K562 (cell line): ENCODE data around the gene LRRC43. TPM values are rescaled to one million over a fixed set of nuclear protein-coding genes. Genes with fewer than 3 reads are reported as not detected.

ENCODE experiments used
- ATF3 ChIP-seq, 2 experiments: fragments of 450-650 bp in 1 of 2; sonication (generic) in 1 of 2; formaldehyde crosslinking in 1 of 2; IDR thresholded peaks in 1 of 2; conservative IDR thresholded peaks in 1 of 2; 2 replicates each; pipeline versions ENCODE4 v1.6.1 to v1.8.1; 2016 to 2023; ENCODE audit warnings: mild to moderate bottlenecking in 2 of 2, moderate library complexity in 2 of 2, inconsistent platforms in 1 of 2, missing genetic modification reagents in 1 of 2
- ATF4 ChIP-seq: fragments of 450-650 bp; formaldehyde crosslinking; IDR thresholded peaks from 2 replicates; pipeline ENCODE4 v1.4.0; 2022; ENCODE audit warnings: mild to moderate bottlenecking, moderate library complexity
- FOSL1 ChIP-seq: fragments of 200-800 bp; sonication (Bioruptor generic); conservative IDR thresholded peaks from 2 replicates; pipeline ENCODE4 v1.6.1; 2016; ENCODE audit warnings: missing genetic modification characterization, missing compliant biosample characterization
- FOXA3 ChIP-seq, 2 experiments: fragments of 450-650 bp in 1 of 2; sonication (generic) in 1 of 2; formaldehyde crosslinking; IDR thresholded peaks in 1 of 2; conservative IDR thresholded peaks in 1 of 2; 2 replicates each; pipeline versions ENCODE4 v1.4.0 to v1.8.0; 2020 to 2022; ENCODE audit warnings: mild to moderate bottlenecking in 2 of 2, missing genetic modification reagents in 1 of 2
- FOXK2 ChIP-seq, 2 experiments: fragments of 450-650 bp; IDR thresholded peaks in 1 of 2; conservative IDR thresholded peaks in 1 of 2; 2 replicates each; pipeline ENCODE4 v1.6.1; 2016; ENCODE audit warnings: low read depth in 2 of 2, mild to moderate bottlenecking in 1 of 2
- FOXM1 ChIP-seq, 2 experiments: fragments of 450-650 bp in 1 of 2; sonication (generic) in 1 of 2; formaldehyde crosslinking in 1 of 2; IDR thresholded peaks; 2 replicates each; pipeline versions ENCODE4 v1.6.1 to v1.9.0; 2017 to 2022; ENCODE audit warnings: low read depth in 2 of 2, mild to moderate bottlenecking in 2 of 2, missing genetic modification reagents in 1 of 2, moderate library complexity in 1 of 2
- KLF1 ChIP-seq: fragments of 450-650 bp; IDR thresholded peaks from 2 replicates; pipeline ENCODE4 v1.6.1; 2016; ENCODE audit warnings: missing genetic modification characterization, missing compliant biosample characterization
- MEF2D ChIP-seq: conservative IDR thresholded peaks from 2 replicates; pipeline ENCODE4 v1.6.1; 2016; ENCODE audit warnings: low read depth, missing genetic modification characterization, missing compliant biosample characterization
- NR2C1 ChIP-seq, 2 experiments: fragments of 450-650 bp; IDR thresholded peaks; 2 replicates each; pipeline ENCODE4 v1.6.1; 2017; ENCODE audit warnings: mild to moderate bottlenecking in 2 of 2, antibody characterized with exemption in 1 of 2, inconsistent platforms in 1 of 2, missing compliant biosample characterization in 1 of 2, missing genetic modification characterization in 1 of 2
- PHB2 ChIP-seq: fragments of 450-650 bp; IDR thresholded peaks from 2 replicates; pipeline ENCODE4 v1.6.1; 2017; ENCODE audit warnings: low read depth
- RB1 ChIP-seq: fragments of 450-650 bp; IDR thresholded peaks from 2 replicates; pipeline ENCODE4 v1.6.1; 2017; ENCODE audit warnings: low read depth, mild to moderate bottlenecking
- RBBP5 ChIP-seq: fragments of 200-600 bp; sonication (generic); IDR thresholded peaks from 2 replicates; pipeline ENCODE4 v1.6.1; 2012; ENCODE audit warnings: borderline replicate concordance, mild to moderate bottlenecking, low read length, control low read depth, inconsistent platforms; ENCODE audit not compliant: insufficient read depth, poor library complexity, severe bottlenecking
- RBM14 ChIP-seq: fragments of 200-400 bp; formaldehyde crosslinking; IDR thresholded peaks from 2 replicates; pipeline ENCODE4 v1.6.1; 2018; ENCODE audit warnings: low read depth, mild to moderate bottlenecking, low read length, moderate library complexity, borderline replicate concordance; ENCODE audit not compliant: insufficient read depth
- SMAD2 ChIP-seq: fragments of 150-350 bp; IDR thresholded peaks from 2 replicates; pipeline ENCODE4 v1.6.1; 2014; ENCODE audit warnings: low read depth, mild to moderate bottlenecking, low read length
- SRSF7 ChIP-seq: fragments of 200-400 bp; formaldehyde crosslinking; optimal IDR thresholded peaks from 2 replicates; pipeline ENCODE3; 2017; ENCODE audit warnings: mild to moderate bottlenecking, low read depth, low read length
- STAT5A ChIP-seq: IDR thresholded peaks from 2 replicates; pipeline ENCODE4 v1.6.1; 2012; ENCODE audit warnings: low read length, inconsistent platforms, borderline replicate concordance
- UBTF ChIP-seq, 2 experiments: IDR thresholded peaks; 2 replicates each; pipeline ENCODE4 v1.6.1; 2012; ENCODE audit warnings: improper control_type of control experiment in 2 of 2, low read depth in 2 of 2, low read length in 2 of 2, borderline replicate concordance in 1 of 2
- ZFP1 ChIP-seq: fragments of 450-650 bp; formaldehyde crosslinking; IDR thresholded peaks from 2 replicates; pipeline ENCODE4 v1.4.0; 2020; ENCODE audit warnings: mild to moderate bottlenecking, mixed read lengths
- ZNF263 ChIP-seq: sonication (generic); formaldehyde crosslinking; IDR thresholded peaks from 2 replicates; pipeline ENCODE4 v1.8.0; 2022; ENCODE audit warnings: mild to moderate bottlenecking, missing genetic modification reagents, borderline replicate concordance
- ZNF518B ChIP-seq: fragments of 250-450 bp; sonication (Bioruptor Pico); IDR thresholded peaks from 2 replicates; pipeline ENCODE4 v1.5.0; 2021; ENCODE audit warnings: mild to moderate bottlenecking, moderate library complexity
- polyA plus RNA-seq, 8 experiments: library from polyadenylated mRNA; depleted of rRNA in 4 of 8; stranded (reverse) in 5 of 8; unstranded in 3 of 8; fragments of >200 nt; fragmentation: Nextera tagmentation in 2 of 8; fragmentation: Illumina TruSeq in 1 of 8; extraction: Ambion mirVana in 2 of 8; extraction: Trizol in 1 of 8; gene quantifications; 2 replicates each; pipeline versions ENCODE4 v1.2.1 to v1.2.3, GENCODE V29; 2011 to 2014; ENCODE audit warnings: inconsistent platforms in 1 of 8, missing spikeins in 1 of 8
- total RNA-seq, 7 experiments: library from RNA; depleted of rRNA in 6 of 7; stranded (reverse); fragments of >200 nt in 6 of 7; fragmentation: Illumina TruSeq in 2 of 7; extraction: Trizol in 2 of 7; gene quantifications; 2 replicates each; pipeline versions ENCODE4 v1.2.1 to v1.2.3, GENCODE V29; 2011 to 2021; ENCODE audit warnings: low replicate concordance in 1 of 7

LRRC43 gene
- total and polyA plus RNA-seq, 9 of the 15 experiments (the other 6 are each of a cell fraction or from before 2014, with no cell fraction given), result 0.19 TPM; not detected in 8

GRCh38 chr12:122195405-122195804 is 12.5 kb downstream of the LRRC43 start (continued):
- TF ChIP-seq ATF3 (IDR thresholded peaks at IDR 0.05) (peak; percentile 72), ATF3 (CRISPR knock-in tag; conservative IDR thresholded peaks at IDR 0.05) (no peak), MEF2D (tag) (no peak), FOSL1 (peak; percentile 56), ATF4 (CRISPR knock-in tag) (no peak), KLF1 (tag) (no peak), ZNF263 (CRISPR knock-in tag) (no peak), PHB2 (no peak), FOXA3 (CRISPR knock-in tag; conservative IDR thresholded peaks at IDR 0.05 in 1 of 2, IDR thresholded peaks at IDR 0.05 in 1 of 2) (no peak), STAT5A (no peak), NR2C1 (IDR thresholded peaks at IDR 0.05) (no peak), NR2C1 (tag; IDR thresholded peaks at IDR 0.05) (no peak), SMAD2 (no peak), ZNF518B (CRISPR knock-in tag) (no peak), RBBP5 (no peak), RBM14 (no peak), ZFP1 (CRISPR knock-in tag) (no peak), FOXK2 (conservative IDR thresholded peaks at IDR 0.05 in 1 of 2, IDR thresholded peaks at IDR 0.05 in 1 of 2; ENCODE audit: low read depth in 2 of 2) (no peak), SRSF7 (no peak), RB1 (no peak), UBTF (IDR thresholded peaks at IDR 0.05; ENCODE audit: borderline replicate concordance in 1 of 2, low read depth in 2 of 2, low read length in 2 of 2) (no peak), FOXM1 (IDR thresholded peaks at IDR 0.05; ENCODE audit: low read depth) (no peak), FOXM1 (CRISPR knock-in tag; IDR thresholded peaks at IDR 0.05; ENCODE audit: low read depth) (no peak)
